K562 (cell line): ENCODE results near the gene GABRA1. TPM values are rescaled to one million over a fixed set of nuclear protein-coding genes. Genes with fewer than 3 reads are reported as not detected.

Experiments used
- ATAC-seq: fragments of 200-7000 bp; cut with Tn5 transposase; 3 replicates; pipeline ENCODE4 v1.9.1; 2020; ENCODE audit warnings: moderate library complexity
- Bru-seq: library from RNA; stranded (reverse); fragments of 400-500 nt; gene quantifications from one replicate; lab custom pipeline; 2021; lab: Mats Ljungman, UMichigan
- BruChase-seq, 2 experiments: library from RNA; stranded (reverse); fragments of 400-500 nt; gene quantifications; one replicate each; lab custom pipeline; 2021; lab: Mats Ljungman, UMichigan
- BruUV-seq: library from RNA; stranded (reverse); fragments of 400-500 nt; replicated peaks from 2 replicates; lab custom pipeline; 2021; lab: Mats Ljungman, UMichigan
- CTCF ChIA-PET: fragments of 300-600 bp; formaldehyde crosslinking; extraction: SDS; loops from one replicate; lab custom pipeline; 2021; ENCODE audit warnings: low intra/inter-chr PET ratio; lab: Yijun Ruan, JAX
- POLR2A ChIA-PET: fragments of 300-600, 350-650 bp; sonication (Branson Sonifier 250); formaldehyde crosslinking; extraction: SDS; loops from one replicate; lab custom pipeline; 2021; ENCODE audit warnings: antibody characterized with exemption, inconsistent platforms; lab: Yijun Ruan, JAX
- DNase-seq, 4 experiments: peaks; one replicate each; pipeline versions ENCODE4 v3.0.0 to v3.0.0-alpha.2; 2011 to 2018; ENCODE audit warnings: low spot score in 3 of 4, mixed read lengths in 3 of 4; ENCODE audit errors: extremely low read depth in 1 of 4
- FAIRE-seq: peaks from 2 replicates; lab custom pipeline; 2011; peaks lifted over from hg19 to GRCh38; lab: Jason Lieb, UNC
- H2AFZ ChIP-seq: 2 replicates; pipeline ENCODE4 v1.6.0; 2011; ENCODE audit warnings: low read depth, low read length, control low read depth, inconsistent platforms
- H3K27ac ChIP-seq: fragments of 200-600 bp; 3 replicates; pipeline ENCODE4 v1.8.0; 2011; ENCODE audit warnings: low read depth, mild to moderate bottlenecking, control low read depth, inconsistent platforms, low read length, moderate library complexity, mixed read lengths; ENCODE audit errors: extremely low read depth
- H3K27me3 ChIP-seq, 2 experiments: fragments of 300-600 bp in 1 of 2; 2 replicates in 1 of 2; 3 replicates in 1 of 2; pipeline versions ENCODE4 v1.6.0 to v1.8.0; 2011; ENCODE audit warnings: inconsistent platforms in 2 of 2, low read length in 2 of 2, mild to moderate bottlenecking in 1 of 2, mixed read lengths in 1 of 2, moderate library complexity in 1 of 2; ENCODE audit not compliant: control insufficient read depth in 2 of 2, insufficient read depth in 2 of 2
- H3K36me3 ChIP-seq: fragments of 300-600 bp; 3 replicates; pipeline ENCODE4 v1.8.0; 2011; ENCODE audit warnings: mild to moderate bottlenecking, low read length, inconsistent platforms; ENCODE audit not compliant: control insufficient read depth, insufficient read depth
- H3K4me1 ChIP-seq, 2 experiments: fragments of 200-600 bp in 1 of 2; replicated peaks in 1 of 2; 2 replicates in 1 of 2; 3 replicates in 1 of 2; pipeline versions ENCODE4 v1.5.1 to v1.8.0; 2011; ENCODE audit warnings: inconsistent platforms in 2 of 2, low read length in 2 of 2, mild to moderate bottlenecking in 1 of 2, mixed read lengths in 1 of 2, moderate library complexity in 1 of 2; ENCODE audit not compliant: control insufficient read depth in 2 of 2, insufficient read depth in 2 of 2
- H3K4me2 ChIP-seq: 2 replicates; pipeline ENCODE4 v1.6.1; 2011; ENCODE audit warnings: low read length, control low read depth, inconsistent platforms, mixed read lengths; ENCODE audit not compliant: insufficient read depth
- H3K4me3 ChIP-seq: fragments of 200-600 bp; sonication (generic), shearing (Covaris generic); 2 replicates; pipeline ENCODE4 v1.5.1; 2016; ENCODE audit warnings: control low read depth, inconsistent platforms
- H3K79me2 ChIP-seq: fragments of 200-600 bp; 3 replicates; pipeline ENCODE4 v1.8.0; 2011; ENCODE audit warnings: low read length, inconsistent platforms; ENCODE audit not compliant: control insufficient read depth, insufficient read depth
- H3K9ac ChIP-seq, 2 experiments: 2 replicates each; pipeline versions ENCODE4 v1.6.0 to v1.6.1; 2011; ENCODE audit warnings: low read depth in 2 of 2, low read length in 2 of 2, control low read depth in 1 of 2, inconsistent platforms in 1 of 2, mild to moderate bottlenecking in 1 of 2, mixed read lengths in 1 of 2; ENCODE audit not compliant: insufficient read depth in 1 of 2
- H3K9me1 ChIP-seq: one replicate; pipeline ENCODE4 v1.6.0; 2011; ENCODE audit warnings: inconsistent platforms, mild to moderate bottlenecking, low read length, moderate library complexity; ENCODE audit not compliant: control insufficient read depth, insufficient read depth
- H3K9me3 ChIP-seq: replicated peaks from 2 replicates; pipeline ENCODE4 v1.5.1; 2011; ENCODE audit warnings: low read depth, low read length, inconsistent platforms; ENCODE audit not compliant: control insufficient read depth, insufficient read depth
- H4K20me1 ChIP-seq: replicated peaks from 2 replicates; pipeline ENCODE4 v1.6.1; 2011; ENCODE audit warnings: low read length, inconsistent platforms, mixed read lengths; ENCODE audit not compliant: control insufficient read depth, insufficient read depth
- CBX2 ChIP-seq: fragments of 200-600 bp; sonication (generic); IDR thresholded peaks from one replicate; pipeline ENCODE4 v1.6.1; 2012; ENCODE audit warnings: mild to moderate bottlenecking, low read length, inconsistent platforms; ENCODE audit not compliant: insufficient read depth, poor library complexity, severe bottlenecking
- GABPB1 ChIP-seq: sonication (generic); formaldehyde crosslinking; IDR thresholded peaks from 2 replicates; pipeline ENCODE4 v1.8.0; 2022; ENCODE audit warnings: mild to moderate bottlenecking, missing genetic modification reagents
- RCOR1 ChIP-seq, 2 experiments: IDR thresholded peaks; 2 replicates each; pipeline ENCODE4 v1.6.1; 2012; ENCODE audit warnings: low read depth in 2 of 2, low read length in 2 of 2, borderline replicate concordance in 1 of 2, improper control_type of control experiment in 1 of 2
- SAFB2 ChIP-seq: fragments of 200-400 bp; formaldehyde crosslinking; IDR thresholded peaks from 2 replicates; pipeline ENCODE4 v1.6.1; 2018; ENCODE audit warnings: borderline replicate concordance, low read length, low read depth, moderate library complexity; ENCODE audit not compliant: severe bottlenecking
- SNIP1 ChIP-seq: fragments of 450-650 bp; IDR thresholded peaks from 2 replicates; pipeline ENCODE4 v1.7.1; 2017; ENCODE audit warnings: low read depth, mild to moderate bottlenecking
- YY1 ChIP-seq, 3 experiments: IDR thresholded peaks; 2 replicates each; pipeline ENCODE4 v1.6.1; 2011; ENCODE audit warnings: low read length in 2 of 3, mild to moderate bottlenecking in 2 of 3, moderate library complexity in 2 of 3, borderline replicate concordance in 1 of 3, control low read depth in 1 of 3, low read depth in 1 of 3; ENCODE audit not compliant: insufficient read depth in 3 of 3, insufficient replicate concordance in 2 of 3, control insufficient read depth in 1 of 3, insufficient read length in 1 of 3; ENCODE audit errors: extremely low read depth in 1 of 3
- ZNF77 ChIP-seq: fragments of 250-450 bp; sonication (Bioruptor Pico); IDR thresholded peaks from 2 replicates; pipeline ENCODE4 v1.5.0; 2020
- ZSCAN29 ChIP-seq: fragments of 450-650 bp; IDR thresholded peaks from 2 replicates; pipeline ENCODE4 v1.6.1; 2017
- WGBS: fragments of 100-300 bp; shearing (Covaris generic); methylation state at CpG from one replicate; pipeline ENCODE4 v1.1.6; 2016; ENCODE audit warnings: low coverage, mixed read lengths; ENCODE audit not compliant: insufficient coverage; ENCODE audit errors: missing lambda C conversion rate; 5-methylcytosine and 5-hydroxymethylcytosine counted together
- in situ Hi-C: fragments of 300-500 bp; cut with MboI; formaldehyde crosslinking; loops from 4 replicates; pipeline ENCODE4 v1.15.0; 2018; ENCODE audit warnings: inconsistent platforms, mixed read lengths
- intact Hi-C: fragments of 100-400 bp; cut with micrococcal nuclease; formaldehyde crosslinking; loops from 2 replicates; pipeline ENCODE4 v1.14.2; 2022
- long read RNA-seq, 3 experiments: library from polyadenylated mRNA in 2 of 3; library from RNA in 1 of 3; unstranded in 2 of 3; stranded (forward) in 1 of 3; transcript quantifications; one replicate each; pipeline ENCODE4 v2.0.0, GENCODE V29; 2019 to 2022
- polyA minus RNA-seq, 3 experiments: library from RNA; depleted of rRNA, polyadenylated mRNA; stranded (reverse); fragments of >200 nt; gene quantifications; 2 replicates each; pipeline ENCODE4 v1.2.3, GENCODE V29; 2011
- polyA plus RNA-seq, 8 experiments: library from polyadenylated mRNA; depleted of rRNA in 4 of 8; stranded (reverse) in 5 of 8; unstranded in 3 of 8; fragments of >200 nt; fragmentation: Nextera tagmentation in 2 of 8; fragmentation: Illumina TruSeq in 1 of 8; extraction: Ambion mirVana in 2 of 8; extraction: Trizol in 1 of 8; gene quantifications; 2 replicates each; pipeline versions ENCODE4 v1.2.1 to v1.2.3, GENCODE V29; 2011 to 2014; ENCODE audit warnings: inconsistent platforms in 1 of 8, missing spikeins in 1 of 8
- total RNA-seq, 7 experiments: library from RNA; depleted of rRNA in 6 of 7; stranded (reverse); fragments of >200 nt in 6 of 7; fragmentation: Illumina TruSeq in 2 of 7; extraction: Trizol in 2 of 7; gene quantifications; 2 replicates each; pipeline versions ENCODE4 v1.2.1 to v1.2.3, GENCODE V29; 2011 to 2021; ENCODE audit warnings: low replicate concordance in 1 of 7

GABRA1 gene
- total RNA-seq (2011; cell fraction: chromatin; rRNA removed; ENCODE audit: low replicate concordance): not detected in 2 replicates
- not detected in 2 replicates for total RNA-seq (2011; cell fraction: nucleolus; rRNA removed)
- not detected in 2 replicates for total RNA-seq (2011; cell fraction: nucleoplasm; rRNA removed)
- not detected in 2 replicates for total RNA-seq (2014; rRNA removed)
- total RNA-seq (2014; rRNA removed; fragmentation: Illumina TruSeq; extraction: Trizol): not detected in 2 replicates
- not detected in 2 replicates for total RNA-seq (2015; rRNA removed; fragmentation: Illumina TruSeq; extraction: Trizol)
- not detected in 2 replicates for total RNA-seq (2021)
- not detected in 2 replicates for polyA plus RNA-seq (2011; rRNA removed)
- not detected in 2 replicates for polyA plus RNA-seq (2011; cell fraction: cytosol; rRNA removed)
- polyA plus RNA-seq (2011; cell fraction: nucleus; rRNA removed): not detected in 2 replicates
- not detected in 2 replicates for polyA plus RNA-seq (2012)
- not detected in 2 replicates for polyA plus RNA-seq (2014; fragmentation: Illumina TruSeq; extraction: Trizol)
- polyA plus RNA-seq (2014; fragmentation: Nextera tagmentation; extraction: Ambion mirVana): under 1 TPM in 1 of 2 experiments, not detected in 1; 0.07 TPM
- polyA plus RNA-seq (2014; rRNA removed): not detected in 2 replicates
- not detected in 2 replicates for polyA minus RNA-seq (2011; rRNA and poly(A)+ RNA removed)
- polyA minus RNA-seq (2011; cell fraction: cytosol; rRNA and poly(A)+ RNA removed): not detected in 2 replicates
- not detected in 2 replicates for polyA minus RNA-seq (2011; cell fraction: nucleus; rRNA and poly(A)+ RNA removed)
- Bru-seq, nascent RNA: not detected
- BruChase-seq, experiment 1, labeled RNA remaining after a 2-hour chase: not detected
- BruChase-seq, experiment 2, labeled RNA remaining after a 6-hour chase: not detected
- long read RNA-seq, experiment 1: 0 reads
- long read RNA-seq, experiment 2: 0 reads
- long read RNA-seq, experiment 3: 0 reads

GRCh38 chr5:161847941-161848391 is at the start of gene GABRA1:
Gene GABRA1 (plus strand): TSS chr5:161848120. CDS start chr5:161850811, 2,691 bp downstream.
- Histone ChIP-seq H2AFZ (no peak within 1 kb of the TSS), H4K20me1 (no peaks in the 10 kb centered on the region), H3K4me3 (no peak within 1 kb of the TSS), H3K9ac (no peak within 1 kb of the TSS), H3K36me3 (no peaks in the 10 kb centered on the region), H3K4me2 (no peak within 1 kb of the TSS), H3K27me3 (no peaks in the 10 kb centered on the region), H3K9me1 (no peaks in the 10 kb centered on the region), H3K4me1 (no peaks in the 10 kb centered on the region), H3K27ac (no peak within 1 kb of the TSS), H3K9me3 (no peaks in the 10 kb centered on the region), H3K79me2 (no peaks in the 10 kb centered on the region)
- intact Hi-C loops (no loop called here), in situ Hi-C loops (no loop called here)
- FAIRE-seq (no peak), ATAC-seq (no peak), DNase-seq (no peak)
- no peak for TF ChIP-seq ZNF77 (CRISPR knock-in tag)
- TF ChIP-seq CBX2: no peak
- no peak for TF ChIP-seq RCOR1 (IDR thresholded peaks at IDR 0.05; ENCODE audit: borderline replicate concordance in 1 of 2, low read depth in 2 of 2, low read length in 2 of 2)
- no peak for TF ChIP-seq YY1 (IDR thresholded peaks at IDR 0.05; ENCODE audit: borderline replicate concordance in 1 of 3, control insufficient read depth in 1 of 3, extremely low read depth in 1 of 3, insufficient read depth in 3 of 3, insufficient read length in 1 of 3, insufficient replicate concordance in 2 of 3, low read depth in 1 of 3, low read length in 2 of 3)
- no peak for TF ChIP-seq GABPB1 (CRISPR knock-in tag)
- TF ChIP-seq SAFB2: no peak
- TF ChIP-seq ZSCAN29: no peak
- TF ChIP-seq SNIP1: no peak
- CTCF ChIA-PET: no interaction called here
- POLR2A ChIA-PET: no interaction called here
- BruUV-seq: no TSS peak
- 4% methylated on average over 13 of the region's 16 CpGs for WGBS
